IMR-90 (cell line): ENCODE results near the gene ANKRD11. TPM values are rescaled to one million over a fixed set of nuclear protein-coding genes. Genes with fewer than 3 reads are reported as not detected.

Experiments
- ATAC-seq: fragments of 200-7000 bp; cut with Tn5 transposase; 2 replicates; pipeline ENCODE4 v1.9.1; 2020; ENCODE audit warnings: low read depth, mild to moderate bottlenecking, moderate library complexity
- BruUV-seq: library from RNA; stranded (reverse); fragments of 400-500 nt; replicated peaks from 2 replicates; lab custom pipeline; 2021; lab: Mats Ljungman, UMichigan
- CTCF ChIA-PET: fragments of 300-600 bp; formaldehyde crosslinking; extraction: SDS; loops from one replicate; lab custom pipeline; 2021; ENCODE audit warnings: antibody characterized with exemption; lab: Yijun Ruan, JAX
- POLR2A ChIA-PET: fragments of 300-600 bp; sonication (Branson Sonifier 250); formaldehyde crosslinking; loops from one replicate; lab custom pipeline; 2022; ENCODE audit warnings: antibody characterized with exemption; ENCODE audit not compliant: unreplicated experiment; lab: Charles Lee
- DNase-seq: peaks from one replicate; pipeline ENCODE4 v3.0.0; 2013
- H2AFZ ChIP-seq: replicated peaks from 2 replicates; pipeline ENCODE3; 2013; ENCODE audit warnings: low read length, mild to moderate bottlenecking; ENCODE audit not compliant: poor library complexity
- H2AK5ac ChIP-seq: 2 replicates; pipeline ENCODE4 v1.6.1; 2013; ENCODE audit warnings: low read depth, low read length, inconsistent platforms
- H2AK9ac ChIP-seq: replicated peaks from 2 replicates; pipeline ENCODE3; 2013; ENCODE audit warnings: mild to moderate bottlenecking, low read depth, low read length, moderate library complexity; ENCODE audit not compliant: poor library complexity
- H2BK120ac ChIP-seq: 2 replicates; pipeline ENCODE4 v1.6.1; 2013; ENCODE audit warnings: low read depth, low read length, inconsistent platforms
- H2BK15ac ChIP-seq: 3 replicates; pipeline ENCODE4 v1.6.1; 2013; ENCODE audit warnings: low read depth, low read length, inconsistent platforms
- H2BK20ac ChIP-seq: 2 replicates; pipeline ENCODE4 v1.6.1; 2013; ENCODE audit warnings: low read depth, mild to moderate bottlenecking, inconsistent platforms, low read length, moderate library complexity
- H2BK5ac ChIP-seq: 2 replicates; pipeline ENCODE4 v1.6.1; 2013; ENCODE audit warnings: mild to moderate bottlenecking, low read depth, low read length, inconsistent platforms; ENCODE audit not compliant: poor library complexity, severe bottlenecking
- H3K14ac ChIP-seq: replicated peaks from 2 replicates; pipeline ENCODE4 v1.6.1; 2013; ENCODE audit warnings: low read depth, low read length, inconsistent platforms
- H3K18ac ChIP-seq: 2 replicates; pipeline ENCODE4 v1.6.1; 2013; ENCODE audit warnings: low read depth, low read length, control low read depth
- H3K23ac ChIP-seq: 2 replicates; pipeline ENCODE4 v1.6.1; 2013; ENCODE audit warnings: low read depth, low read length, inconsistent platforms
- H3K27ac ChIP-seq: 2 replicates; pipeline ENCODE4 v1.5.1; 2013; ENCODE audit warnings: mild to moderate bottlenecking, control low read depth, low read length; ENCODE audit not compliant: insufficient read depth
- H3K27me3 ChIP-seq: 2 replicates; pipeline ENCODE4 v1.6.1; 2013; ENCODE audit warnings: low read length; ENCODE audit not compliant: control insufficient read depth, insufficient read depth
- H3K36me3 ChIP-seq: 2 replicates; pipeline ENCODE4 v1.6.1; 2013; ENCODE audit warnings: low read length, mixed read lengths; ENCODE audit not compliant: control insufficient read depth, insufficient read depth
- H3K4ac ChIP-seq: 2 replicates; pipeline ENCODE4 v1.6.1; 2013; ENCODE audit warnings: low read depth, low read length, inconsistent platforms
- H3K4me1 ChIP-seq: 2 replicates; pipeline ENCODE4 v1.6.1; 2013; ENCODE audit warnings: low read length, mixed read lengths; ENCODE audit not compliant: control insufficient read depth, insufficient read depth
- H3K4me2 ChIP-seq: 2 replicates; pipeline ENCODE4 v1.6.1; 2013; ENCODE audit warnings: low read depth, mild to moderate bottlenecking, control low read depth, low read length, moderate library complexity
- H3K4me3 ChIP-seq: 2 replicates; pipeline ENCODE4 v1.5.1; 2013; ENCODE audit warnings: low read depth, mild to moderate bottlenecking, control low read depth, low read length, moderate library complexity; ENCODE audit not compliant: insufficient read depth
- H3K56ac ChIP-seq: 2 replicates; pipeline ENCODE4 v1.6.1; 2013; ENCODE audit warnings: low read length, inconsistent platforms; ENCODE audit not compliant: insufficient read depth; ENCODE audit errors: extremely low read depth
- H3K79me1 ChIP-seq, 2 experiments: 2 replicates each; pipeline ENCODE4 v1.6.1; 2013; ENCODE audit warnings: low read length in 2 of 2, inconsistent platforms in 1 of 2, low read depth in 1 of 2
- H3K9ac ChIP-seq: 2 replicates; pipeline ENCODE4 v1.6.1; 2013; ENCODE audit warnings: low read depth, low read length, control low read depth
- H3K9me1 ChIP-seq: 2 replicates; pipeline ENCODE4 v1.6.1; 2013; ENCODE audit warnings: low read length, inconsistent platforms; ENCODE audit not compliant: insufficient read depth
- H3K9me3 ChIP-seq: 2 replicates; pipeline ENCODE4 v1.6.1; 2013; ENCODE audit warnings: low read length; ENCODE audit not compliant: control insufficient read depth, insufficient read depth
- H4K20me1 ChIP-seq: 2 replicates; pipeline ENCODE4 v1.6.1; 2013; ENCODE audit warnings: low read length, inconsistent platforms; ENCODE audit not compliant: insufficient read depth
- H4K5ac ChIP-seq: 2 replicates; pipeline ENCODE4 v1.6.1; 2013; ENCODE audit warnings: mild to moderate bottlenecking, low read depth, low read length, control low read depth
- H4K8ac ChIP-seq, 2 experiments: 2 replicates each; pipeline ENCODE4 v1.6.1; 2013; ENCODE audit warnings: low read depth in 2 of 2, low read length in 2 of 2, control low read depth in 1 of 2, inconsistent platforms in 1 of 2
- H4K91ac ChIP-seq: 2 replicates; pipeline ENCODE4 v1.6.1; 2013; ENCODE audit warnings: low read depth, low read length, inconsistent platforms; ENCODE audit not compliant: insufficient read depth
- BHLHE40 ChIP-seq: fragments of 150-350 bp; IDR thresholded peaks from 2 replicates; pipeline ENCODE4 v1.6.1; 2016; ENCODE audit warnings: mild to moderate bottlenecking, low read depth, low read length
- CEBPB ChIP-seq: IDR thresholded peaks from 2 replicates; pipeline ENCODE4 v1.6.1; 2012; ENCODE audit warnings: low read depth, low read length, improper control_type of control experiment
- CHD1 ChIP-seq: IDR thresholded peaks from 2 replicates; pipeline ENCODE4 v1.6.1; 2012; ENCODE audit warnings: low read depth, low read length, improper control_type of control experiment
- CTCF ChIP-seq: conservative IDR thresholded peaks from 2 replicates; pipeline ENCODE4 v1.5.1; 2012; ENCODE audit warnings: mild to moderate bottlenecking, low read depth, low read length, improper control_type of control experiment
- ELK1 ChIP-seq: fragments of 150-350 bp; IDR thresholded peaks from 2 replicates; pipeline ENCODE4 v1.6.1; 2016; ENCODE audit warnings: low read depth, mild to moderate bottlenecking, low read length, moderate library complexity, borderline replicate concordance
- FOS ChIP-seq: fragments of 150-350 bp; IDR thresholded peaks from 2 replicates; pipeline ENCODE4 v1.6.1; 2016; ENCODE audit warnings: low read depth, low read length
- MAFK ChIP-seq: IDR thresholded peaks from 2 replicates; pipeline ENCODE4 v1.6.1; 2012; ENCODE audit warnings: low read depth, low read length, improper control_type of control experiment
- MAZ ChIP-seq: IDR thresholded peaks from 2 replicates; pipeline ENCODE4 v1.6.1; 2012; ENCODE audit warnings: low read depth, mild to moderate bottlenecking, low read length, improper control_type of control experiment, moderate library complexity, borderline replicate concordance
- MXI1 ChIP-seq: IDR thresholded peaks from 2 replicates; pipeline ENCODE4 v1.6.1; 2012; ENCODE audit warnings: low read depth, mild to moderate bottlenecking, low read length, moderate library complexity, borderline replicate concordance
- POLR2A ChIP-seq: IDR thresholded peaks from 2 replicates; pipeline ENCODE4 v1.6.1; 2012; ENCODE audit warnings: mild to moderate bottlenecking, low read depth, low read length
- RAD21 ChIP-seq: IDR thresholded peaks from 2 replicates; pipeline ENCODE4 v1.6.1; 2012; ENCODE audit warnings: low read length, improper control_type of control experiment
- RCOR1 ChIP-seq: IDR thresholded peaks from 2 replicates; pipeline ENCODE4 v1.6.1; 2012; ENCODE audit warnings: mild to moderate bottlenecking, low read length, improper control_type of control experiment; ENCODE audit not compliant: insufficient replicate concordance
- RFX5 ChIP-seq: IDR thresholded peaks from 2 replicates; pipeline ENCODE4 v1.8.0; 2012; ENCODE audit warnings: low read depth, mild to moderate bottlenecking, low read length, moderate library complexity
- USF2 ChIP-seq: fragments of 150-350 bp; IDR thresholded peaks from 2 replicates; pipeline ENCODE4 v1.6.1; 2017; ENCODE audit warnings: mild to moderate bottlenecking, antibody characterized with exemption, low read length, low read depth
- WGBS, 2 experiments: methylation state at CpG; one replicate each; pipeline versions ENCODE4 v1.1.5 to v1.1.7; 2013; ENCODE audit warnings: missing lambda C conversion rate in 2 of 2; ENCODE audit not compliant: insufficient read length in 1 of 2; ENCODE audit errors: extremely low coverage in 2 of 2; 5-methylcytosine and 5-hydroxymethylcytosine counted together
- dilution Hi-C: fragments of 300-500 bp; cut with HindIII; formaldehyde crosslinking; loops from one replicate; pipeline ENCODE4 v1.14.3; 2018; ENCODE audit warnings: low sequenced_read_pairs; ENCODE audit not compliant: unreplicated experiment
- in situ Hi-C: fragments of 300-500 bp; cut with MboI; formaldehyde crosslinking; loops from 3 replicates; pipeline ENCODE4 v1.14.3; 2019; ENCODE audit warnings: low sequenced_read_pairs, inconsistent platforms, mixed read lengths
- intact Hi-C: fragments of 100-400 bp; cut with micrococcal nuclease; formaldehyde crosslinking; loops from 2 replicates; pipeline ENCODE4 v1.10.0; 2022
- polyA plus RNA-seq, 3 experiments: library from polyadenylated mRNA; depleted of rRNA; stranded (reverse); fragments of >200 nt; gene quantifications; 2 replicates each; pipeline ENCODE4 v1.2.3, GENCODE V29; 2012; ENCODE audit warnings: low replicate concordance in 1 of 3
- total RNA-seq: library from RNA; depleted of rRNA; stranded (reverse); fragments of >200 nt; gene quantifications from 2 replicates; pipeline ENCODE4 v1.2.3, GENCODE V29; 2012

Gene ANKRD11
- total and polyA plus RNA-seq, 2 of the 4 experiments (the other 2 are of a cell fraction) = 46.8 to 71.9 TPM

- H2AK9ac ChIP-seq = peak overlapping the region; percentile 95
- H3K79me1 ChIP-seq = peaks cover 16 to 80% of the 10 kb centered on the region in 2 experiments
- peak overlapping the region; percentile 99 for H3K4ac ChIP-seq
- ATAC-seq = peak; percentile 70
- H4K8ac ChIP-seq = peak overlapping the region; percentile 54 to 98
- H4K20me1 ChIP-seq = peaks cover 36% of the 10 kb centered on the region
- peak overlapping the region; percentile 99 for H3K14ac ChIP-seq
- dilution Hi-C loops = no loop called here
- H3K56ac ChIP-seq = peak overlapping the region; percentile 86
- H3K36me3 ChIP-seq = peaks cover 4% of the 10 kb centered on the region; the same call in 1 of the 2 replicates
- H2BK20ac ChIP-seq = peak overlapping the region; percentile 99
- no peaks in the 10 kb centered on the region for H3K9me3 ChIP-seq
- H2AFZ ChIP-seq = peak overlapping the region; percentile 71
- intact Hi-C loops = no loop called here
- no peaks in the 10 kb centered on the region for H3K27me3 ChIP-seq
- peak overlapping the region; percentile 66 for H3K4me2 ChIP-seq
- H3K9me1 ChIP-seq = peaks cover 48% of the 10 kb centered on the region
- 25% methylated on average over 8 of the region's 18 CpGs; no CpG with 5 or more reads in 1 of the 2 experiments for WGBS, 2 experiments
- H2AK5ac ChIP-seq = peak overlapping the region; percentile 99
- peak overlapping the region; percentile 88 for H3K27ac ChIP-seq
- peak overlapping the region; percentile 71; the same call in 2 of the 3 replicates for H2BK15ac ChIP-seq
- no TSS peak for BruUV-seq
- CTCF ChIA-PET = interaction anchor here (0.6 kb wide), 1 partner anchor 188 kb away, joined by 3 read pairs; no protein-coding TSS in a partner anchor
- H3K4me3 ChIP-seq = no peak overlapping the region
- DNase-seq = peak; percentile 93
- peak overlapping the region; percentile 99 for H4K91ac ChIP-seq
- H2BK5ac ChIP-seq = peak overlapping the region; percentile 96
- peak overlapping the region; percentile 39 for H3K9ac ChIP-seq
- in situ Hi-C loops = no loop called here
- peak overlapping the region; percentile 99 for H2BK120ac ChIP-seq
- POLR2A ChIA-PET = interaction anchor here (0.6 kb wide), 1 partner anchor 207 kb away, joined by 6 read pairs; no protein-coding TSS in a partner anchor
- H3K18ac ChIP-seq = peak overlapping the region; percentile 90
- H4K5ac ChIP-seq = peak overlapping the region; percentile 95
- peak overlapping the region; percentile 99 for H3K23ac ChIP-seq
- H3K4me1 ChIP-seq = peaks cover 42% of the 10 kb centered on the region
- no peak for TF ChIP-seq RCOR1
- TF ChIP-seq ELK1 = no peak
- TF ChIP-seq MAFK = peak; percentile 98
- TF ChIP-seq FOS = peak; percentile 81
- no peak for TF ChIP-seq USF2
- TF ChIP-seq POLR2A = no peak
- 0 out of 2 replicates have a peak, but pooled peaks have one; percentile 18 for TF ChIP-seq CHD1
- TF ChIP-seq MAZ = no peak
- peak; percentile 75; the same call in 1 of the 2 replicates for TF ChIP-seq MXI1
- peak; percentile 16; the same call in 1 of the 2 replicates for TF ChIP-seq RAD21
- no peak for TF ChIP-seq CTCF
- no peak for TF ChIP-seq RFX5
- no peak for TF ChIP-seq BHLHE40
- peak; percentile 44; the same call in 1 of the 2 replicates for TF ChIP-seq CEBPB
These were observed 164.4 kb downstream of the ANKRD11 start for GRCh38 chr16:89325861-89326471.
